HG02610 (cell line): ENCODE data around the gene ZCCHC10.

Source experiments
- ATAC-seq: cut with Tn5 transposase; IDR thresholded peaks from one replicate; pipeline ENCODE4 v1.9.1; 2021; ENCODE audit warnings: mild to moderate bottlenecking, moderate library complexity; ENCODE audit not compliant: unreplicated experiment

Gene ZCCHC10

DNA sequence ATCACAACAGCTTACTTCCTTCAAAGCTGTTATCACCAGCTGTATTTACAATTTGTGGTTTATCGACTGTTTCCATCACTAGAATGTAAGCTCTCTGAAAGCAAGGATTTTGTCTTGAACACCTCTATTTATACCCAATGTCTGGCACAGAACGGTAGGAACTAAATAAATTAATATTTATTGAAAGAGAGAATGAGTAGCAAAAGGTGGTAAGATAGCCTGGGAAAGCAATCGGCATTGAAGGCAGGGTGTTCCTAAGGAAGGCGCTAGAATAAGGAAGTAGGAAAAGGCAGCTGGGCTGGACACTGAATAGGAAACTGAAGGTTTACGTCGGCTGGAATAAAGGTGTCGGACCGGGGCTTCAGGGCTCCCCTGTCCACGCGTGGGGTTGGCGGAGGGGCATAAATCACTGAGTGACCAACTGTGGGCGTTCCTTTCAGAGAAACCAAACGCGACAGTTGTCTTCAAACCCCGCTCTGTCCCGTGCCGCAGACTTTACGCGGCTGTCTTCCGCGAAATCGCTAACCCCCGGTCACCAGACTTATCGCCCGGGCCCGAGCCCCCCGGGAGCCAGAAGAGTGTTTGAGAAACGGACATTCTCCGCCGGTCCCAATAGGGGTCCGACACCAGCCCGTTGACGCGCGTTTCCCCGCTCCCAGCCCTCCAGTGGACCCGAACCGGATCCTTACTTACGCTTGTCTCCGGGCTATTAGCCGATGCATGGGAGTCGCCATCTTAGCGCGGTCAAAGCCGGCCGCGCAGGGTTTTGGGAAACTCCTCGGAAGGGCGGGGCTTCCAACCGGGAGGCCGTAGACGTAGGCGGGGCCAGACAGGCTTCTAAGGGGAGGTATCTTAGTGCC, at the start of gene ZCCHC10:
Gene ZCCHC10 (minus strand): TSS at position 746 of the 860 bp plus-strand sequence. CDS start 12 bp downstream, at position 734.
- peak; percentile 97 for ATAC-seq

DNA sequence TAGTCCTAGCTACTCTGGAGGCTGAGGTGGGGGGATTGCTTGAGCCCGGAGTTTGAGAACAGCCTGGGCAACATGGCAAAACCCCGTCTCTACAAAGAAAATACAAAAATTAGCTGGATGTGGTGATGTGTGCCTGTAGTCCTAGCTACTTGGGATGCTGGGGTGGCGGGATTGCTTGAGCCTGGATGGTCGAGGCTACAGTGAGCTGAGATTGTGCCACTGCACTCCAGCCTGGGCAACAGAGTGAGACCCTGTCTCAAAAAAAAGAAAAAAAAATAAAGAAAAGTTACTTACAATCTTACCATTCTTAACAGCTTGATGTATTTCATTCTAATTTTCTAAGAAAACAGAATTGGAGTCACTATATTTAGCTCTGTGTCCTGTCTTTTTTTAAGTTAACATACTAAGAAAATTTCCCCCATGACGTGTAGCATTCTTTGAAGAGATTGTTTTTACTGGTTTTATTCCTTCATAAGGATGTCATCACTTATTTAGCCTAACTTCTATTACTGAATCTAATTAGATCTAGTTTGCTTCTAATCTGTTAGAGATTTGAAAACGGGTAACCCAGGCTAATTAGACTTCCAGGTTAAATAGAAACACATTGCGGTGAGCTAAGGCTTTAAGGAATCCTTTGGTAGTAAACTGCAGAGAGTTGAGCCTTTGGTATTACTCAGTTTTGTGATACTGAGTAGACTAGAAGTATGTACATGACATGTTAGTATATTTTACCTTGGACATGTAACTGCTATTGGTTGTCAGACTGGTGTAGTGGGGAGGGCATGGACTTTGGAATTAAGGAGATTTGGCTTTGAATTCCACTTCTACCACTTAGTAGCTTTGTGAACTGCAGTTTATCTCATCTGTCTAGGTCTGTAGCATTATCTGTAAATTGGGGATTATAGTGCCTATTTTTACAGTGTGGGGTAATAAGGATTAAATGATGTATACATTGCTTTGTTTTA, 49.5 kb upstream of the ZCCHC10 start:
- no peak for ATAC-seq

DNA sequence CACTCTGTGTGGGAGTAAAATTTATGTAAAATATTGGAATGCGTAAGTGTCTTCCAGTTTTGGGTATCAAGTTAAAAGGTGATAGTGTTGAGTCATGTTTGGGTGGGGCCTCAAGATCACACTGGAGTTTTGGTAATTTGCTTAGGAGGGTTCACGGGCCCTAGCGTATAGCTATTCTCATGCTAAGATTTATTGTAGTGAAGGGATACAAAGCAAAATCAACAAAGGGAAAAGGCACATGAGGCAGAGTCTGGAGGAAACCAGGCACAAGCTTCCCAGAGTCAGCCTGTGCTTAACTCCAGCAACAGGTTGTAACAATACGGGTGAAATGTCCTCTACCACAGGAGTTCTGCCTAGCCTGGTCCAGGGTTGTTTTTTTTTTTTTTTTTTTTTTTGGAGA, 45.7 kb upstream of the ZCCHC10 start:
- no peak for ATAC-seq

DNA sequence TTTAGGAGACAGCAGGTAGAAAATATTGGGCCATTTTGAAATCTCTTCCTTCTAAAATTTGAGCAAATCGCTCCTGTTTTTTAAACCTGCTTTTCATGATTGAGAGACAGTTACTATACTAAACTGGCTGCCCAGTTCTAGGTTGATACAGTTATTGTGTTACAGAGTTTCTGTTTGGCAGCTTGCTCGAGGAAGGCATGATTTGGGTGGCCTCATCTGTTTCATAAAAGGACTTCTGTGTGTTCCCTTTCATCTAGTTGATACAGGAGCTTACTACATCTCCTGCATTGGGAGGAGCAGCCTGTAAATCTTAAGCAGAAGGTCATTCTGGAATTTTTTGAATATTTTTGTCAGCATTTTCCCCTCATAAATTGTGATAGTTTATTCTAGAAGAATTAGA, 39.7 kb upstream of the ZCCHC10 start:
- ATAC-seq = no peak

DNA sequence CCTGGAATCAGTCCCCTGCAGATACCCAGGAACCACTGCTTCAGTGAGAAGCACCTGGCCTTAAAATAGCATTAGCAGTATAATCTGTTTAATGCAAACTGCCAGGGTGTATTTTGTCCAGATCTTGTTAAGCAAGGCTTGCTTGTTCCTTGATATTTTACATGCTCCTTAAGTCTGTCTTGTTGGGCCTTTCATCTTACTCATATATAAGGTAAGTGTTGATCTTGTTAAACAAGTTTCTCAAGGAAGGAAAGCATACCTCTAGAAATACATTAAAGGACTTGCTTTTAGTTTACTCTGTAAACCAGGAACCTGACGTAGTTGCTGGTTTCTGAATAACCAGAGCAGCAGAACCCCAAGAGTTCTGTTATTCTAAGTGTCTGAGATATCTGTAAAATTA, 39.1 kb upstream of the ZCCHC10 start:
- ATAC-seq = no peak

DNA sequence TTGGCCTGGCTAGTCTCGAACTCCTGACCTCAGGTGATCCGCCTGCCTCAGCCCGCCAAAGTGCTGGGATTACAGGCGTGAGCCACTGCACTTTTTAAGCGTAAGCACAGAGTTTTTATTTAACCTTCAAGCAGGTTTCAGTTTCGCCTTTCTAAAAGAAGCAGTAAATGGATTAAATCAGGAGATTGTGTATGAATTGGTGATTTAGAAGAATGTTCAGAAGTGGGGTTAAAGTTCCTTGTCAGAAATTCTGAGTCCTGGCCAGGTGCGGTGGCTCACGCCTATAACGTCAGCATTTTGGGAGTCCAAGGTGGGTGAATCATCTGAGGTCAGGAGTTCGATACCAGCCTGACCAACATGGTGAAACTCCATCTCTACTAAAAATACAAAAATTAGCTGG, 37.6 kb upstream of the ZCCHC10 start:
- ATAC-seq = no peak

DNA sequence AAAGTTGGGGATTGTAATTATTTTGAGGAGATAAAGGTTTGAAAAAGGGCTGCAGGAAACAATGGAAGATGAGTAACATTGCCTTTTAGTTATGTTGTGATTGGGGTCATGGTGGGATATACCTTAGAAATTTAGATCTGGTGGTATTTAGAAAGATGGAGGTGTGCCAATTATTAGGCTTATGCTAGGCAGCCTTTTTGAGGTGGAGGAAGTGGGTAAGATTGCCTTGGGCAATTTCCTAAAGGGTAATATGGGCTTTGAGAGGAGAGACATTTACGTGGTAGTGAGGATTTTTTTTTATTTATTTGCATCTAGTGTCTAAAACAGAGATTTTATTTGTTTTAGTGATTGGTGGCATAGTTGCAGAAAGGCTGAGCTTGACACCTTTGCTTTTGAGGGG, 35.9 kb upstream of the ZCCHC10 start:
- ATAC-seq = no peak

DNA sequence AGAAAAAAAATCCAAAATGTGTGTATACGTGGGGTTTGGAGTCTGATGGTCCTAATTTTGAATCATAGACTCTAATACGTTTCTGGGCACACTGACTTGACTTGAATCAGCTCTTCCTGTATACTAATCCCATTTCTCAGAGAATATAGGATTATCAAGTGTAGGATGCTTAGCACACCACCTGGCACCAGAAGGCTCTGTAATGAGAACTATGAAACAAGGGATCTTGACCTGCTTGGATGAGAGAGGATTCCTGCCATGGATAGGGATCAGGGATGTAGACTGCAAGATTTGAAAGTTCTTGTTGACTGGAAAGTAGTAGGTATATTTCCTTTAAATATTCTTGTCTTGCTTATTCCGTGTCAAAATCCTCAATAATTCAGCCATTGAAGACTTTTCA, 33.3 kb upstream of the ZCCHC10 start:
- no peak for ATAC-seq

DNA sequence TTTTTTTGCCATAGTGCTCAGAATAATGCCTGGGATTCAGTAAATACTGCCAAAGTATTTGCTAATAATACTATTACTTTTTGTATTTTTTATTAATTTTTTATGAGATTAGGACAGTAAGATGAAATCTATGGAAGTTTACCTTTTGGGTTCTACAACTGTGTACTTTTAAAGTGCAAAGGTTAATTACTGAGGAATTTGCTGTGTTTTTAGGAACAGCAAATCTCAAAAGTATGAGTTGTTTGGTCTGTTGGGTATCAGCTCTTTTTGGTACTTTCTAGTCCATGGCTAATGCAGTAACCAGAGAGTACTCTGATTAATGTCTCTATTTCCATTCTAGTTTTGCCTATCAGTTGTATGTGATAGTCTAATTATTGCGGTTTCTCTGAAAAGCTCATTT, 30.5 kb upstream of the ZCCHC10 start:
- no peak for ATAC-seq

DNA sequence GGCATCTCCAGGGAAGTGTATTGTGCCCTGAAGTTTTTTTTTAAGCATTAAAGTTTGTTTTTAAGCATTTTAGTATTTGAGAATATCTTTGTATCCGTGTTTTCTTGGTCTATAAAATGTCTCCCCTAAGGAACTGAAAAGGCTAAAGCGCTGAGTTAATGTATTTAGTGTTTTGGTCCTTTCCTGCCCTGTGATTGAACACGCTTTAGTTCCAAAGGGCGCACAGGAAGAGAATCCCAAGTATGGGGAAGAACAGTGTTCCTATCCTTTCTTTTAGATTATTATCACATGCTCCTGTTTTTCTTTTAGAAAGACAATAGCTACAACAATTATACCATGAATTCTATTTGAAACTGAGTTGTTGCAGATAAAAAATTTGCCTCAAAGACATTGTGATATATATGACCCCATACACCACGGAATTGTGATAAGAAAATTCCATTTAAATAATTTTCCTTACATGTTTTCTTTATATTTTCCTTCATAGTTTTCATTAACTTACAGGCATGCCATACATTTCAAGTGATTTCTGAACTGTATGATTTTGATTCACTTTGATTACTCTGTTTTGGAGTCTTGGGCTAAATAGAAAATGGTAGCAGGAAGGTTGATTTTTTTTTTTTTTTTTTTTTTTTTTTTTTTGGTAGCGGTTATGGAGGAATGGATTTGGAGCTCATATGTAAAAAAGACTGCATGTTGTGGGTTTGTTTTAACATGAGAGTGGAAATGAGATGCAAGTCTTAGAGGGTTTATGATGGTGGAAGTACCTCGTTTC, 28.5 kb upstream of the ZCCHC10 start:
- no peak for ATAC-seq

DNA sequence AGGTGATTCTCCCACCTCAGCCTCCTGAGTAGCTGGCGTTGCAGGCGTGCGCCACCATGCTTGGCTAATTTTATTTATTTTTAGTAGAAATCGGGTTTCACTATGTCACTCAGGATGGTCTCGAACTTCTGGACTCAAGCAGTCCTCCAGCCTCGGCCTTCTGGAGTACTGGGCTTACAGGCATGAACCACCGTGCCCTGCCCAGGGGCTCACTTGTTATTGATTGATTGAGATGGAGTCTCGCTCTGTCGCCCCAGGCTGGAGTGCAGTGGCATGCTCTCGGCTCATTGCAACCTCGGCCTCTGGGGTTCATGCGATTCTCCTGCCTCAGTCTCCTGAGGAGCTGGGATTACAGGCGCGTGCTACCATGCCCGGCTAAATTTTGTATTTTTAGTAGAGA, 27.1 kb upstream of the ZCCHC10 start:
- no peak for ATAC-seq

DNA sequence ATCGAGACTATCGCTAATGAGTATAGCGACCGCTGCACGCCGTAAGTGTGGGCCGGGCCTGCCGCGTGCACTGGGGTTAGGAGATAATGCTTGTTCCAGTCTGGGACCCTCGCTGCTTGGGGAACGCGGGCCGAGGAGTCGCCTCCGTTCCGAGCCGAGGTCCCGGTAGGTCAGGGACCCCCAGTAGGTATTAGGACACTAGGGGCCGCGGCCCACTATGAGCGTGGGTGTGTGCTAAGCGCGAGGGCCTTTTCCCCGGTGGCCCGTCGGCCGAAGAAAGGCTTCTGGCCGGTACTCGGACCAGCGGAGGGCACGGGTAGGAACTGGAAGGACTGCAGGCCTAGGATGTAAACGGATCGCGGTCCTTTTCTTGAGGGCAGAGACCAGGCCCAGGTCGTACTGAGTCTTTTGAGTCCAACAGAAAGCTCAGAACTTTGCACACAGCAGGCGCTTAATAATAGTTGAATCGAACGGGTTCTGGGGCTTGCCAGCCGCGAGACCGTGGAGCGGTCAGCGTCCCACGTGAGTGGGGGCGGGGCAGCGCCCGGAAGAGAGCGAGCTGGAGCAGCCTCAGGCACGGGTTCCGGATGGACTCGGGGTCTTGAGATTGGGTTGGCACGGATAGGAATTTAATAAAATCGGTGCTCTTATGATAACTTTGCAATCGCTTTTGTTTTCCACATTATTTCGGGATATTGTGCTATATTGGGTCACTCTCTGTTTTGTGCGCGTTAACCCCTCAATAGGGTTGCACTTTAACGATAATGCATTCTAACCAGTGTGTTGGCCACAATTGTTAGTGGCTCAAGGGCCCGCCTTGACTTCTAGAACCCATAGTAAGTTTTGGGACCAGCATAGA, 26.2 kb upstream of the ZCCHC10 start:
- peak; percentile 36 for ATAC-seq

DNA sequence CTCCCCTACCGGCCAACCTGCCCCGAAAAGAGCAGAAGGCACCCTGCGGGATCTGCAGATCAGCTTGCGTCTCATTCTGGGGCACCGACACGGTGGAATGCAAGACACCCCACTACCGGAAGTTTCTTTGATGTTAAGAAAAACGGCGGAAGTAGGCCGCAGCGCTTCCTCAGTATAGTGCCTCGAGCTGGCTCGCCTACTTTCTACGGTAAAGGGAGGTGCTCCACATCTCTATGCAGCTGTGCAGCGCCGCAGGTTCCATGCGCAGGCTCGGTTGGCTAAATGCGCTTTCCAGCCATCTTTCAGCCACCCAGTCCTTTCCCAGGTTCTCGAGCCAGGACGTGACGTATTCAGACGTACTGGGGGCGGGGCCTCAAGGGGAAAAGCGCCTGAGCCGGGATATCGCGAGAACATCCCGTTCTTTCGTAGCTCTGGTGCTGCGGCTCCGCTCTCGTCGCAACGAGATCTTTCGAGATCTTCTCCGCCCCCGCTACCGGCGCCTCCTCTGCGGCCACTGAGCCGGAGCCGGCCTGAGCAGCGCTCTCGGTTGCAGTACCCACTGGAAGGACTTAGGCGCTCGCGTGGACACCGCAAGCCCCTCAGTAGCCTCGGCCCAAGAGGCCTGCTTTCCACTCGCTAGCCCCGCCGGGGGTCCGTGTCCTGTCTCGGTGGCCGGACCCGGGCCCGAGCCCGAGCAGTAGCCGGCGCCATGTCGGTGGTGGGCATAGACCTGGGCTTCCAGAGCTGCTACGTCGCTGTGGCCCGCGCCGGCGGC, 25.4 kb upstream of the ZCCHC10 start, which contains the start of gene HSPA4:
Gene HSPA4 (plus strand): TSS at position 472 of the 775 bp plus-strand sequence. CDS start 238 bp downstream, at position 710.
- peak; percentile 85 for ATAC-seq

DNA sequence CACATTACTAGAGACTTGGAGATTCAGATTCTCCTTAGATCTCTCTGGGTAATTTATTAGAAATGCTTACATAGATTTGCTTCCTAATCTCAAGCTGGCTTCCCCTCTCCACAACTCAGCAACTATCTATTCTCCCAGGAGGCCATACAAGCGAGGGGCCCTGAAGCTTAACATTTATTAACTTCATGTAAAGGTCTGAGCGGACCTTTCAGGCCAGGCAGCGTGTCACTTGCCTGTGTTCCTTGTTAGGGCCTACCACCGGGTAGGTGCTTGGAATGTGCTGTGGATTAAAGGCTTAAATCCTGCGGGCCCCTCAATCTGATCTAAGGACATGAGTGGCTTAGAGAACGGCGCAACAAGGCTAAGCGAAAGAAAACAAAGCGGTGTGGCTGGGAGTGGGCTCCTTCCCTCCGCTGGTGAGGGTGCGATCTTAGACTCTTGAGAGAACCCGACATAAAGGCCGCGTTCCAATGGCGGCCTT, 24.8 kb upstream of the ZCCHC10 start:
- ATAC-seq = no peak

DNA sequence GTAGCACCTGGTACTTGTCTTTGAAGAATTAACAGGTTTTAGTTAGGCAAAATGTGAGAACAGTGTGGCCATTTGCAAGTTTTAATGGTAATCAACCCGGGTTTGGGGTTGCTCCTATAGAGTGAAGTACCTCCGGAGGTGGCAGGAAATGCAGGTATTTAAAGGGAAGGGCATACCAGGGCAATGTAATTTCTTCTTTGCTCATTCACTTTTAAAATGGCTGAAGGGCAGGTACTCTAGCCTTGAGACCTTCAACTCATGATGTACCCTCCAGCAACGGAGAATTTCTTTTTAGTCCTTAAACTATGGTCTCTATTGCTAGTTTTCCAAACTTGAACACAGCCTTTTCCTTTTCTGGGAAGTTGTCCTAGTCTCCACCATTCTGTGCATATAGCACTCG, 24.2 kb upstream of the ZCCHC10 start:
- ATAC-seq = no peak

DNA sequence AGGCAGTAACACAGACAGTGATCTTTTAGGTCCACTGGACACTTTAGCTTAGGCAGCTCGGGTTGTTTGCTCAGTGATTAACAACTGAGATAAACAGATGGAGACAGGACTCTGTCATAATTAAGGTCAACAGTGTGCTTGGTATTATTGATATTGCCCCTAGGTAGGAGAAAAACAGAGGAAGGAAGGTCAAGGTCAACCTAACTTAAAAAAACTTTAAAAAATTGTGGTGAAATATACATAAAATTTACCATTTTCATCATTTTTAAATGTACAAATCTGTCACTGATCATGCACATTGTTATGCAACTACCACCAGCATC, 23.3 kb upstream of the ZCCHC10 start:
- ATAC-seq = no peak

DNA sequence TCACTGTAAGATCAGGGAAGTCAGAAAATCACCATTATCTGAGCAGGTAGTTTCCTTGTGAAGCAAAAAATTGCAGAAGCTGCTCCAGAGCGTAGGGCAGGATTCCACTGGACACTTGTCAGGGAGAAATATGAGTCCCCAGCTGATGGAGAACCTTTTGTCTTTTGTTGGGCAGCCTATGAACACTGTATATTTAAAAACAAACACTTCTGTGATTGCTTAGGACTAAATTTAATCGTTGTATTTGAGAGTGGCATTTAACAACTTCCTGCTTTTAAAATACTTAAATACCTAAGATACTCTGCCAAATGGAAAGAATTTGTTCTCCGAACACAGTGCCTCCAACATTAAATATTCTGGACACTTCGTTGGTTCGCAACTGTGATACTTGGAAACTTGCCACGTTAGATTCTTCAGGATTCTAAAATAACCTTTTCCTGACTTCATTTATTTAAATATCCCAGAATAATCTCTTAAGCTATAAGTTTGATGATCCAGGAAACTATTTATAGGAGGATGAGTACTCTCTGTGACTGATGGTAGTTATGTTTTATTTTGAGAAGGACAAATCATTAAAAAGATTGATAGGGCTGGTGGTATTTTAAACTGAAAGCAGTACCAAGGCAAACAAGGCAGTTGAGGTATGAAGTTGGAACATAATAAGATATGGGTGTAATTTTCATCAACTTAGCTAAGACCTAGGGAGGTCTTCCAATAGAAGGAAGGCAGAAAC, 22.8 kb upstream of the ZCCHC10 start:
- no peak for ATAC-seq

DNA sequence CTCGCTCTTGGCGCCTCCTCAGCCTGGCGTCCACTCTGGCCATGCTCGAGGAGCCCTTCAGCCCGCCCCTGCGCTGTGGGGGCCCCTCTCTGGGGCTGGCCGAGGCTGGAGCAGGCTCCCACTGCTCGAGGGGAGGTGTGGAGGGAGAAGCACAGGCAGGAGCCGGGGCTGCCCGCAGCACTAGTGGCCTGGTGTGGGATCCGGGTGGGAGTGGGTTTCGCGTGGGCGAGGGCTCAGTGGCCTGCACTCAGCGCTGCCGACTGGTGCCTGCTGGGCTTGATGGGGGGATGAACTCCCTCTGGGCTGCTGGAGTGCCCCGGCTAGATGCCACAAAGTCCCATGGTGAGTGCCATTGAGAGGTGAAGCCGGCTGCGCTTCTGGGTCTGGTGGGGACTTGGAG, 21.1 kb upstream of the ZCCHC10 start:
- ATAC-seq = no peak
